Activated CD4-positive, alpha-beta T cell treated with anti-CD3 and anti-CD28 coated beads, Interleukin-2, amount 50 U/mL, for 16 hours (primary cell): Measurements from ENCODE around the gene RALGAPA1.
"Not testable (repeated sequence)": the region's sequence is repeated elsewhere in the genome, so short reads cannot be mapped to it uniquely, and the experiment has no call there.

Experiments
- DNase-seq: peaks from one replicate; pipeline ENCODE4 v3.0.0-alpha.2; 2020

Gene RALGAPA1

DNA sequence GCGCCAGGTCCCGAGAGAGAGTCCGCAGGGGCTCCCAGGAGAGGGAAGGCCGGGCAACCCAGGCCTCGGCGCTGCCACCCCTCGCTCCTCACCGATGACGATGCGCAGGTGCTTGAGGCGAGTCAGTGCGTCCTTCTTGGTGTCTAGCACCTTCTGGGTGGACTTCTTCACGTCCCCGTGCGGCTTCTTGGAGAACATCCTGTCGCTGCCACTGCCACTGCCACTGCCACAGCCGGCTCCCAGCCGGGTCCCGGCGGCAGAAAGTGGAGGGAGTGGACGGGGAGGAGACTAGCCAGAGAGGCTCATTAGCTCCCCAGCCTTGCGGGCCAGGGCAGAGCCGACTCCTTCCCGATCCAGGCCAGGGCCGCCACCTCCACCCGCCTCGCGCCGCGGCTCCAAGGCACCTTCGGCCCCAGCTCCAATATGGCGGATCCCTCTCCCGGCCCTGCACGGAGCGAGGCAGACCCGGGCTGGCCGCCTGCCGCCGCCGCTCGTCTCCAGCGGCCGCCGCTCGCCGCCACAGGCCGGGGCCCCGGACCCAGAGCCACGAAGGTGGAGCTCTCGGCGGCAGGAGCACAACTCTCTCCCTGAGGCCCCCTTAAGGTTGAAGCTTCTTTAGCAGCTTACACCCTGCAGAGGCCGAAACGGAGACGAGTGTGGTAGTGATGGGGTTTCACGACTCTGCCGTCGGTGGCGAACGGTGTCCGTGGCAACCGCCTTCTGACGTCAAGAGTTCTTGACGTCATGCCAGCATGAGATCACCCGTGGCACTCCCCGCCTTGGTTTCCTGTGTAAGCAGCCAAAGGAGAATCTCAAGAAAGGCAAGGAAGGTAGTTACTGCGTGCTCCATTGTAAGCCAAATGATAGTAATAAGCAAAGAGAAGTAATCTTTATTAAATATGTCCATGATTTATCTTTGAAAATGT lies at the start of gene RALGAPA1:
Gene RALGAPA1 (minus strand): TSS at position 658 of the 926 bp plus-strand sequence. CDS start 460 bp downstream, at position 198.
- peak; percentile 95 for DNase-seq

DNA sequence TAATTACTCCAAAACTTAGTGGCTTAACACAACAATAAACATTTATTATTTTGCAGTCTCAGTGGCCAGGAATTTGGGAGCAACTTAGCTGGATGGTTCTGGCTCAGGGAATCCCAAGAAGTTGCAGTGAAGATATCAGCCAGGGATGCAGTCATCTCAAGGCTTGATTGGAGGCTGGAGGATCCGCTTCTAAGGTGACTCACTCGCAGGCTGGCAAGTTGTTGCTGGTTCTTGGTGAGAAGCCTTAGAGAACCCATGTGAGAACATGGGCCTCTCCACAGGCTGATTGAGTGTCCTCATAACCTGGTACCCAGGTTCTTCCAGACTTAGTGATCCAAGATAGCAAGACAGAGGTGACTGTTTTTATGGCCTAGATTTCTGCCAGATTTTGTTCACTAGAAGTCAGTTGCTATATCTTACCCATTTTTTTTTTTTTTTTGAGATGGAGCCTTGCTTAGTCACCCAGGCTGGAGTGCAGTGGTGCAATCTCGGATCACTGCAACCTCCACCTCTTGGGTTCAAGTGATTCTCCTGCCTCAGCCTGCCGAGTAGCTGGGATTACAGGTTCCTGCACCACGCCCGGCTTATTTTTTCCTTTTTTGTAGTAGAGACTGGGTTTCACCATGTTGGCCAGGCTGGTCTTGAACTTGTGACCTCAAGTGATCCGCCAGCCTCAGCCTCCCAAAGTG lies 49.6 kb upstream of the RALGAPA1 start:
- no peak for DNase-seq

DNA sequence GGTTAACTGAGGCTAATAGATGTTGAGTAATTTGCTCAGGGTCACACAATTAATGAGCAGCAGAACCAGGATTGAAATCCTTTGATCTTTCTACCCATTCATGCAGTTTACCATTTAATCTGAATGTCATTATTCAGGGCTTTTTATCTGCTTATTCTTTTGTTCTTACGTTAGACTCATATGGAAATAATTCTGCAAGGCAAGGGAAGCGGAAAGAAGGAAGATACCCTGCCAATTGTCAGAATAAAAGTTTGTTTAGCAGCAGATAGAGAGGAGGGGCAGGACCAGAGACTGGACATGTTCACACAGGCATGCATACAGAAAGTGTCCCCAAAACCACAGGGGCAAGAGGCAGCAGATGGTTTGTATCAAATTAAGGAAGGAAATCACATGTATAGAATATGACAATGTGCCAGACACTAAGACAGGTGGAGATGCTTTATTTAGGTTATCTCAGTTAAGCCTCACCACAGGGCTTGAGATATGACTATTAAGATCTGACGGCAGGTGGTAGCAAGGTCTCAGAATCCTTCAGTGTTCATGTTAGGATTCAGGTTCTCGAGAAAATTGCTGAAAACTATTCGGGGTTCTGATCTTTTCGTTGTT lies 46.9 kb upstream of the RALGAPA1 start:
- DNase-seq, result no peak

DNA sequence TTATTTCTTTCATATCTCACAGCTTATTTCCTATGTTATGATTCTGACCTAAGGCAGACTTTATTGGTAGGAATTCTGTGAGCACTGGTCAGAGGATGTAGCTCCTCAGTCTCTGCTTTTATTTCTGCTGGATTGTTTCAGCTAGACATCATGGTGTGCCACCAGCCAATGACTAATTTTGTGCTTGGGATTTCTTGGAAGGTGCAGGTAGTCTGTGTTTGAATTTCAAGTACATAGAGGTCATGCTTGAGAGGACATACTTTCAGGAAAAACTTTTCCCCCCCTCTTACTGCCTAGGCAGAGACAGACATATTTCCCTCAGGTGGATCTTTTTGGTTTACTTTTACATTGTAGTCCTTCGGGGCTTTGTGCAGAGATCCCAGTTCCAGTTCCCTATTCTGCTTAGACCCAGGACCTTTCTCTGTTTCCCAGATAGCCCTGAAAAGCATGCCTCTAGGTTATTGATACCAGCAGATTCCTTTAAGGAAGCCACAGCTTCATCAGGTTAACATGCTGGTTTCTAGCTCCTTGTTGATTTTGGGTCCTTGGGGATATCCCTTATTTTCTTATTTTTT lies 45.7 kb upstream of the RALGAPA1 start:
- DNase-seq, result no peak

DNA sequence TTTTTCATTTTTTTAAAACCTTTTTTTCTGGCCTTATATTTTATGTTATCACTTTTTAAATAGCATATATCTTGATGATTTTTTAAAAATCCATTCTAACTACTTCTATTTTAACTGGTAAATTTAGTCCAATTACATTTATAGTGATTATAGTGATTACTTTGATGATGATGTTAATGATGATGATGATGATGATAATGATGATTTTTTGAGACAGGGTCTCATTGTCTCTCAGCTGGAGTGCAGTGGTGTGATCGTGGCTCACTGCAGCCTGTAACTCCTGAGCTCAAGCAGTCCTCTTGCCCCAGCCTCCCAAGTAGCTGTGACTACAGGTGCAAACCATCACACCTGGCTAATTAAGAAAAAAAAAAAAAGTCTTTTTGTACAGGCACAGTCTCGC lies 44.1 kb upstream of the RALGAPA1 start:
- no peak for DNase-seq

DNA sequence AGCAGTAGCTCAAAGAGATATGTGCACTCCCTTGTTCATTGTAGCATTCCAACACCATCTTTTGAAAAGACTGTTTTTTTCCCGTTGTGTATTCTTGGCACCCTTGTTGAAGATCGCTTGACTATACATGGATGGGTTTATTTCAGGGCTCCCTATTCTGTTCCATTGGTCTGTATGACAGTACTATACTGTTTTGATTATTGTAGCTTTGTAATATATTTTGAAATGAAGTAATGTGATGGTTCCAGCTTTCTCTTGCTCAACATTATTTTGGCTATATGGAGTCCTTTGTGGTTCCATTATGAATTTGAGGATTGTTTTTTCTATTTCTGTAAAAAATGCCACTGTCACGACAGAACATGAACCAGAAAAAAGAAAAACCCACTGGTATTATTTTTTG lies 42.7 kb upstream of the RALGAPA1 start:
- no peak for DNase-seq

DNA sequence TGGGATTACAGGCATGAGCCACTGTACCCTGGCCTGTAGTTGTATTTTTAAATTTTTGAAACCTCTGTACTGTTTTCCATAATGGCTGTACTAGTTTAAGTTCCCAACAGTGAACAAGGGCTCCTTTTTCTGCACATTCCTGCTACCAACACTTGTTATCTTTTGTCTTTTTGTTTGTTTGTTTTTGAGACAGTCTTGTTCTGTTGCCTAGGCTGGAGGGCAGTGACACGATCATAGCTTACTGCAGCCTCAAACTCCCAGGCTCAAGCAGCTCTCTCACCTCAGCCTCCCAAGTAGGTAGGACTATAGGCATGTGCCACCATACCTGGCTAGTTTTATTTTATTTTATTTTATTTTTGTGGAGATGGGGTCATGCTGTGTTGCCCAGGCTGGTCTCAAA lies 40.0 kb upstream of the RALGAPA1 start:
- DNase-seq, result no peak

DNA sequence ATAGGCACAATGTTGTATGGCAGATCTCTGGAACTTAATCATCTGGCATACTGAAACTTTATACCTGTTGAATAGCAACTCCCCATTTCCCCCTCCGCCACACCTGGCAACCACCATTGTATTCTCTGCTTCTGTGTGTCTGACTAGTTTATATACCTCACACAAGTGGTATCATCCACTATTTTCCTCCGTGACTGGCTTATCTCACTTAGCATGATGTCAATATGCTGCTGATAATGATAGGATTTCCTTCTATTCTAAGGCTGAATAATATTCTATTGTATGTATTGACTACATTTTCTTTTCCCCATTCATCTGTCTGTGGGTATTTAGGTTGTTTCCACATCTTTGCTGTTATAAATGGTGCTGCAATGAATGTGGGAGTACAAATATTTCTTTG lies 38.5 kb upstream of the RALGAPA1 start:
- DNase-seq, result no peak

DNA sequence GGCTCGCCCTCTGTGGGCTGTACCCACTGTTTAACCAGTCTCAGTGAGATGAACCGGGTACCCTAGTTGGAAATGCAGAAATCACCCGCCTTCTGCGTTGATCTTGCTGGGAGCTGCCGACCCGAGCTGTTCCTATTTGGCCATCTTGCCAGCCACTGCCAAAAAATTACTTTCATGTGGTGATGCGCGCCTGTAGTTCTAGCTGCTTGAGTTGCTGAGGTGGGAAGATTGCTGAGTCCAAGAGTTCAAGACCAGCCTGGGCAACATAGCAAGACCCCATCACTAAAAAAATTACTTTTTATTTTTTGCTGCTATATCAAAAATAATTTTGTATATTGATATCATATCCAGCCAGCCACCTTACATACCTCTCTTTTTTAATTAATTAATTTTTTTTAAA lies 35.4 kb upstream of the RALGAPA1 start:
- no peak for DNase-seq

DNA sequence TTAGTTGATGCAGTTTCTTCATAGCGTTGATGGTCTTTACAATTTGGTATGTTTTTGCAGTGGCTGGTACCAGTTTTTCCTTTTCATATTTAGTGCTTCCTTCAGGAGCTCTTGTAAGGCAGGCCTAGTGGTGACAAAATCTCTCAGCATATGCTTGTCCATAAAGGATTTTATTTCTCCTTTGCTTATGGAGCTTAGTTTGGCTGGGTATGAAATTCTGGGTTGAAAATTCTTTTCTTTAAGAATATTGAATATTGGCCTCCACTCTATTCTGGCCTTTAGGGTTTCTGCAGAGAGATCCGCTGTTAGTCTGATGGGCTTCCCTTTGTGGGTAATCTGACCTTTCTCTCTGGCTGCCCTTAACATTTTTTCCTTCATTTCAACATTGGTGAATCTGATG lies 33.1 kb upstream of the RALGAPA1 start:
- not testable (repeated sequence) for DNase-seq

DNA sequence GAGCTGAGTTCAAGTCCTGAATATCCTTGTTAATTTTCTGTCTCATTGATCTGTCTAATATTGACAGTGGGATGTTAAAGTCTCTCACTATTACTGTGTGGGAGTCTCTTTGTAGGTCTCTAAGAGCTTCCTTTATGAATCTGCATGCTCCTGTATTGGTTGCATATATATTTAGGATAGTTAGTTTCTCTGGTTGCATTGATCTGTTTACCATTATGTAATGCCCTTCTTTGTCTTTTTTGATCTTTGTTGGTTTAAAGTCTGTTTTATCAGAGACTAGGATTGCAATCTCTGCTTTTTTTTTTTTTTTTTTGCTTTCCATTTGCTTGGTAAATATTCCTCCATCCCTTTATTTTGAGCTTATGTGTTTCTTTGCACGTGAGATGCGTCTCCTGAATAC lies 32.6 kb upstream of the RALGAPA1 start:
- DNase-seq, result not testable (repeated sequence)

DNA sequence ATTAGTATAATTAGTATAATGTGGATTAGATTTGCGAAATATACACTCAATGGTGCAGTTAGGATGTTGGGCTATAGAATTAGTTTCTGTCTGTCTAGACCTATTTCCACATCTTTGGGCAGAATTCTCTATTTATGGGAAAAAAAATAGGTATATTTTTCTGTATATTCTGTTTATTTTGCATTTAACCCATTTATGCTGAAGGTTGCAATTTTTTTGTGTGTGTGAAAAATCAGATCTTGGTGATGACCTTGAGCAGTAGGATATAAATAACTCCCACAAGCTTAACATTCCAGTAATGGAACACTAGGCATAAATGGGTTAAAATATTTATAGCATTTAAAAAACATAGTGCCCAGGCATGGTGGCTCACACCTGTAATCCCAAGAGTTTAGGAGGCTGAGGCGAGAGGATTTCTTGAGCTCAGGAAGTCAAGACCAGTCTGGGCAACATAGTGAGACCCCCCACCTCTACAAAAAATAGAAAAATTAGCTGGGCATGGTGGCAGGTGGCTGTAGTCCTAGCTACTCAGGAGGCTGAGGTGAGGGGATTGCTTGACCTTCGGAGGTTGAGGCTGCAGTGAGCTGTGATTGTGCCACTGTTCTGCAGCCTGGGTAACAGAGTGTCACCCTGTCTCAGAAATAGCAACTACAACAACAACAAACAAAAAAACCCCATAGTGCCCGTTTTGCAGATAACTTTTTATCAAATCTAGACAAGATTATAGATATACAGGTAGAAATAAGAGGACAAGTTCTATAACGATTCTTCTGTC lies 26.3 kb upstream of the RALGAPA1 start:
- no peak for DNase-seq

DNA sequence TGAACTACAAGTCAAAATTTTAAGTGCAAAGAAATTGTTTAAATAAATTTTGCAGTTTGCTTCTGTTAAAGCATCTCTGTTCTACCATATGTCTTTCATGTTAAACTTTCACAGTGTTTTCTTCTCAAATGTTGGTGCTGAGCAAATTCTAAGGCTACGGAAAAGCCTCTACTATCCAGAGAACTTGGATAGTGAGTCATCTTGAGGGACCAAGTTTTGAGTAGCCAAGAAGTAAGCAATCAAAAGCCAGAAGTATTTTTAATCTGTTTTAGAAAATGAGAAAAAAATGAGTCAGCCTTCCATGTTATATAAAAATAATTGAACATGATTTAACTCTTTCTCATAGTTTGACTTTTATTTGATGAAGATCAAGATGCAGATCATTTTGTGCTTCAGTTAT lies 20.4 kb upstream of the RALGAPA1 start:
- DNase-seq, result no peak

DNA sequence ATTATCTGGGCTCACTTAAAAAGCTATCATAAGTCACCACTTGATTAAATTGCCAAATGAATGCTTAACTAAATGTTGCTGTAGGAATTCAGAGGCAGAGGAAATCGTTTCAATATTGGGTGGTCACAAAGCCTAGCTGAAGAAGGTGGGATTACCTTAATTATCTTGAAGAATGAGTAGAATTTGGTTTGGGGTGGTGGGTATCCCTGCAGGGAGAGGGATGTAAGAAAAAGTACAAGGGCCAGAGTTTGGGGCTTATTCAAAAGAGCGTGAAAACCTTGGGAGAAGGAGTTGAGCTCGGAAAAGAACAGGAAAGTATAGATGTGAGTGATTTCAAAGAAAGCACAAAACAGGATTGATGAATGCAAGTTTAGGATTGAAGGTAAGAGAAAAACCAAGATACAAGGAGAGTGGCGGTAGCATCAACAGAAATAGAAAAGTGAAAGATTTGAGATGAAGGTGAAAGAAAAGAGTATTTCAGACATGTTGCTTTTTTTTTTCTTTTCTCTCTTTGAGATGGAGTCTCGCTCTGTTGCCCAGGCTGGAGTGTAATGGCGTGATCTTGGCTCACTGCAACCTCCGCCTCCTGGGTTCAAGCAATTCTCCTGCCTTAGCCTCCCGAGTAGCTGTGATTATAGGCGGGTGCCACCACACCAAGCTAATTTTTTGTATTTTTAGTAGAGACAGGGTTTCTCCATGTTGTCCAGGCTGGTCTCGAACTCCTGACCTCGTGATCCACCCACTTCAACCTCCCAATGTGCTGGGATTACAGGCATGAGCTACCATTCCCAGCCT lies 18.8 kb upstream of the RALGAPA1 start:
- no peak for DNase-seq

DNA sequence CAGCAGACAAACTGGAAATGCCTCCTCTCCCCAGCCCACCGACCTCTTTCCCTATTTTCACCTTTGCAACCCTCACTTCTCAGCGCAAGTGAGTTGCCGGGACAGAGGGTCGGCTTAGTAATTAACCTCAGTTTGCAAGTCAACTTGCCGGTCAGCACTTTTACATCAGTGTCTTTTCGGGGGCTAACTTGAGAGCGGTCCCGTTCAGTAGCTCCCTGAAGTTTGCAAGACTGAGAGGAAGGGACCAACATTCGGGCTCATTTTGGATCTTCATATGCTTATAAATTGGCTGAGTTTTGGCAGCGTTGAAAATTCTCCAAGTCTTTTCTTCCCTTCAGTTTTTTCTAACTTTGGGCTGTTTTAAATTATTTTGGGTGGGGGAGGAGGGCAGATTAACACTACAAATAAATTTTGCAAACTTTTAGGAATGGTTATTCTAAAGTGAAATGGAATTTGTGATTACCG lies 17.9 kb upstream of the RALGAPA1 start:
- DNase-seq, result no peak

DNA sequence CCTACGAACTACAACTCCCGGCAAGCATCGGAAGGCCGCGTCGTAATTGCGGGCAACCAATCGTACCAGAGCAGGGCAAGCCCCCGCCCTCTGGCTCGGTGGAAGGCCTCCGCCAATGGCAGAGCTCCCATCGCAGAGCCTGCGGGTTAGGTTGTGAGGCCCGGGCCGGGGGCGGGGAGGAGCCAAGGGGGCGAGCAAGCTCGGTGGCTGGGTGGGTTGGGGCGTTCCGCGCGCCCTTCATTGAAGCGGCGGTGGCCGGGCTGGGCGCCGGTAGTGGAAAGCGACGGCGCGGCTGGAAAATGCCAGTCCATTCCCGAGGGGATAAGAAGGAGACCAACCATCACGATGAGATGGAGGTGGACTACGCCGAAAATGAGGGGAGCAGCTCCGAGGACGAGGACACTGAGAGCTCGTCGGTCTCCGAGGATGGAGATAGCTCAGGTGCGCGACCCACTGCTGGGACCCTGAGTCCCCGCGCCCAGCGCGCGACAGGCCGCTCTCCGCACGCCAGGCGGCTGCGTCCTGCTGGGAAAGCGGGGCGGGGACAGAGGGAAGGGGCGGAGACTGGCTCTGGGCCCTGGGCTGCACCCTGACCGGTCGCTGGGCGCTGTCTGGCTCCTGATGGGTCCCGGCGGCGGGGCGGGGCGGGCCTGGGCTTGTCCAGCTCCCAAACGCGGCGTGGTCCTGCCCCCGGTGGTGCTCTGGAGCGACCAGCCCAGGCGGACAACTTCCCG lies 17.3 kb upstream of the RALGAPA1 start, which contains the start of gene BRMS1L:
Gene BRMS1L (plus strand): TSS at position 121 of the 734 bp plus-strand sequence. CDS start 179 bp downstream, at position 300.
- DNase-seq, result peak; percentile 99

DNA sequence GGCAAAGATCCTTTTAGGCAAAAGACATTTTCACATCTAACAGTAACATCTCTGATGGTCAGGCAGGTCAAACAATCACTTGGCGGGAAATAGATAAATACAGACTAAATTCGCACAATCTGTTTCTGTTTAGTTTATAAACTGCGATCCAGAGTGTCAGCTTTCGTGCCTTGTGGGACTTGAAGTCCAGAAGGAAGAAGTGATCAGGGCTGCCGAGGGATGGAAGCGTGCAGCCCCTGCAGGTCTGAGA lies 16.8 kb upstream of the RALGAPA1 start:
- no peak for DNase-seq

DNA sequence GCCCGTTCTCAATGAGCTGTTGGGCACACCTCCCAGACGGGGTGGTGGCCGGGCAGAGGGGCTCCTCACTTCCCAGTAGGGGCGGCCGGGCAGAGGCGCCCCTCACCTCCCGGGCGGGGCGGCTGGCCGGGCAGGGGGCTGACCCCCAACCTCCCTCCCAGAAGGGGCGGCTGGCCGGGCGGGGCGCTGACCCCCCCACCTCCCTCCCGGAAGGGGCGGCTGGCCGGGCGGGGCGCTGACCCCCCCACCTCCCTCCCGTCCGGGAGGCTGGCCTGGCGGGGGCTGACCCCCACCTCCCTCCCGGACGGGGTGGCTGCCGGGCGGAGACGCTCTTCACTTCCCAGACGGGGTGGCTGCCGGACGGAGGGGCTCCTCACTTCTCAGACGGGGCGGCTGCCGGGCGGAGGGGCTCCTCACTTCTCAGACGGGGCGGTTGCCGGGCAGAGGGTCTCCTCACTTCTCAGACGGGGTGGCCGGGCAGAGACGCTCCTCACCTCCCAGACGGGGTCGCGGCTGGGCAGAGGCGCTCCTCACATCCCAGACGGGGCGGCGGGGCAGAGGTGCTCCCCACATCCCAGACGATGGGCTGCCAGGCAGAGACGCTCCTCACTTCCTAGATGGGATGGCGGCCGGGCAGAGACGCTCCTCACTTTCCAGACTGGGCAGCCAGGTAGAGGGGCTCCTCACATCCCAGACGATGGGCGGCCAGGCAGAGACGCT lies 15.5 kb upstream of the RALGAPA1 start:
- not testable (repeated sequence) for DNase-seq

DNA sequence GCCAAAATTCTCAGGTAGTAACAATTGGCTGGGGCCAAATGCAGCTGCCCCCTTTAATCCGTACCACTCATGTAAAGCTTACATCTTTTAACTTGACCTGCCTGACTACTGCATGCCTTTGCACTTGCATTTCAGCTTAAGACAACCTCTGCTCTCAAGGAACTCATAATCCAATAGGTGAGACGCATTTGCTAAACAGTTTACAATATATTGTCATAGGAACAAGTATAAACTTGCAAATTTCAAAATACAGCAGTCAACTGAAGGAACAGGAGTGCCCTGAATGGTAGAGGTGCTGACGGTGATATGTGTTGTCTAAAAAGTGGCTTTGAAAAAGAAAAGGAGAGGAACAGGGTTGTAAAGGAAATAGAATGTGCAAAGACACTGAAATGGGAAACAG lies 13.4 kb upstream of the RALGAPA1 start:
- no peak for DNase-seq
